H1 (cell line): ENCODE results near the gene LPO. TPM values are rescaled to one million over a fixed set of nuclear protein-coding genes. Genes with fewer than 3 reads are reported as not detected.

Source experiments
- CTCF ChIA-PET: fragments of 300-600 bp; sonication (Branson Sonifier 250); formaldehyde crosslinking; loops from one replicate; lab custom pipeline; 2021; ENCODE audit not compliant: partially characterized antibody; lab: Charles Lee
- POLR2A ChIA-PET: fragments of 300-600 bp; sonication (Branson Sonifier 250); formaldehyde crosslinking; loops from one replicate; lab custom pipeline; 2021; ENCODE audit warnings: inconsistent platforms; ENCODE audit not compliant: partially characterized antibody; lab: Charles Lee
- DNase-seq, 2 experiments: peaks; one replicate each; pipeline versions ENCODE4 v3.0.0 to v3.0.0-alpha.2; 2010 to 2022; ENCODE audit warnings: low spot score in 2 of 2, low read depth in 1 of 2, mixed read lengths in 1 of 2
- FAIRE-seq: peaks from 2 replicates; lab custom pipeline; 2011; peaks lifted over from hg19 to GRCh38; lab: Jason Lieb, UNC
- H2AFZ ChIP-seq: 2 replicates; pipeline ENCODE4 v1.8.1; 2012; ENCODE audit warnings: low read length, inconsistent platforms
- H2AK5ac ChIP-seq: 2 replicates; pipeline ENCODE4 v1.6.1; 2013; ENCODE audit warnings: low read depth, low read length
- H2BK120ac ChIP-seq: replicated peaks from 2 replicates; pipeline ENCODE3; 2013; ENCODE audit warnings: low read depth, low read length, inconsistent platforms
- H2BK12ac ChIP-seq: 2 replicates; pipeline ENCODE4 v1.6.1; 2013; ENCODE audit warnings: low read depth, low read length
- H2BK15ac ChIP-seq: 2 replicates; pipeline ENCODE4 v1.6.1; 2013; ENCODE audit warnings: low read length
- H2BK20ac ChIP-seq: 2 replicates; pipeline ENCODE4 v1.6.1; 2013; ENCODE audit warnings: low read length
- H2BK5ac ChIP-seq: 2 replicates; pipeline ENCODE4 v1.6.1; 2013; ENCODE audit warnings: low read depth, low read length
- H3K14ac ChIP-seq: 2 replicates; pipeline ENCODE4 v1.6.1; 2013; ENCODE audit warnings: inconsistent platforms; ENCODE audit not compliant: insufficient read length
- H3K18ac ChIP-seq: 2 replicates; pipeline ENCODE4 v1.6.1; 2013; ENCODE audit warnings: low read length; ENCODE audit errors: extremely low read depth
- H3K23ac ChIP-seq: 2 replicates; pipeline ENCODE4 v1.6.1; 2013; ENCODE audit warnings: inconsistent platforms; ENCODE audit not compliant: insufficient read length
- H3K23me2 ChIP-seq: 2 replicates; pipeline ENCODE4 v1.6.1; 2013; ENCODE audit warnings: low read depth, low read length
- H3K27ac ChIP-seq: 2 replicates; pipeline ENCODE4 v1.6.1; 2011; ENCODE audit warnings: low read depth, low read length, inconsistent platforms
- H3K27me3 ChIP-seq, 4 experiments: replicated peaks in 1 of 4; 1 replicate in 1 of 4; 2 replicates in 3 of 4; pipeline versions ENCODE4 v1.6.1 to v1.8.1; 2011 to 2013; ENCODE audit warnings: low read length in 3 of 4, mild to moderate bottlenecking in 3 of 4, inconsistent platforms in 2 of 4, mixed read lengths in 2 of 4, moderate library complexity in 1 of 4; ENCODE audit not compliant: control insufficient read depth in 3 of 4, insufficient read depth in 3 of 4; ENCODE audit errors: extremely low read depth in 1 of 4
- H3K36me3 ChIP-seq, 4 experiments: 2 replicates each; pipeline versions ENCODE4 v1.6.1 to v1.8.1; 2011 to 2013; ENCODE audit warnings: mild to moderate bottlenecking in 4 of 4, low read length in 3 of 4, moderate library complexity in 2 of 4, control low read depth in 1 of 4, inconsistent platforms in 1 of 4; ENCODE audit not compliant: insufficient read depth in 4 of 4, control insufficient read depth in 2 of 4
- H3K4ac ChIP-seq: replicated peaks from 2 replicates; pipeline ENCODE3; 2013; ENCODE audit warnings: low read length, low read depth, mixed read lengths, inconsistent platforms; ENCODE audit not compliant: insufficient read length
- H3K4me1 ChIP-seq, 4 experiments: replicated peaks in 1 of 4; 1 replicate in 1 of 4; 2 replicates in 3 of 4; pipeline versions ENCODE4 v1.6.1 to v1.8.1; 2011 to 2013; ENCODE audit warnings: low read length in 3 of 4, inconsistent platforms in 2 of 4, mixed read lengths in 1 of 4; ENCODE audit not compliant: insufficient read depth in 4 of 4, control insufficient read depth in 3 of 4
- H3K4me2 ChIP-seq, 2 experiments: 2 replicates each; pipeline versions ENCODE4 v1.6.1 to v1.8.1; 2011 to 2013; ENCODE audit warnings: low read depth in 2 of 2, low read length in 2 of 2, control low read depth in 1 of 2, inconsistent platforms in 1 of 2, mild to moderate bottlenecking in 1 of 2; ENCODE audit not compliant: insufficient read depth in 1 of 2
- H3K4me3 ChIP-seq, 4 experiments: fragments of 200-600, 300-600 bp in 1 of 4; sonication (generic), shearing (Covaris generic), sonication (Bioruptor Twin) in 1 of 4; 2 replicates each; pipeline versions ENCODE4 v1.5.1 to v1.8.1; 2011 to 2016; ENCODE audit warnings: low read length in 4 of 4, low read depth in 3 of 4, control low read depth in 2 of 4, inconsistent platforms in 2 of 4, mild to moderate bottlenecking in 2 of 4, mixed read lengths in 1 of 4, moderate library complexity in 1 of 4; ENCODE audit not compliant: insufficient read depth in 2 of 4; ENCODE audit errors: extremely low read depth in 1 of 4
- H3K56ac ChIP-seq: replicated peaks from 2 replicates; pipeline ENCODE3; 2013; ENCODE audit warnings: low read depth, mild to moderate bottlenecking, mixed read lengths, low read length, inconsistent platforms; ENCODE audit not compliant: insufficient read length
- H3K79me1 ChIP-seq: 2 replicates; pipeline ENCODE4 v1.6.1; 2013; ENCODE audit warnings: low read depth, low read length, control low read depth
- H3K79me2 ChIP-seq, 2 experiments: 2 replicates each; pipeline versions ENCODE4 v1.6.1 to v1.8.1; 2012 to 2013; ENCODE audit warnings: low read length in 2 of 2, mild to moderate bottlenecking in 2 of 2, inconsistent platforms in 1 of 2; ENCODE audit not compliant: insufficient read depth in 2 of 2, control insufficient read depth in 1 of 2
- H3K9ac ChIP-seq, 4 experiments: replicated peaks in 1 of 4; 1 replicate in 1 of 4; 2 replicates in 3 of 4; pipeline versions ENCODE4 v1.6.1 to v1.8.1; 2011 to 2013; ENCODE audit warnings: low read depth in 3 of 4, low read length in 3 of 4, control low read depth in 2 of 4, mild to moderate bottlenecking in 2 of 4, moderate library complexity in 2 of 4, inconsistent platforms in 1 of 4; ENCODE audit errors: extremely low read depth in 1 of 4
- H3K9me3 ChIP-seq, 2 experiments: 2 replicates each; pipeline versions ENCODE4 v1.6.1 to v1.8.1; 2012 to 2013; ENCODE audit warnings: mild to moderate bottlenecking in 2 of 2, moderate library complexity in 2 of 2, control low read depth in 1 of 2, inconsistent platforms in 1 of 2, low read depth in 1 of 2, low read length in 1 of 2, mixed read lengths in 1 of 2; ENCODE audit not compliant: insufficient read depth in 2 of 2
- H4K20me1 ChIP-seq, 2 experiments: replicated peaks in 1 of 2; 2 replicates each; pipeline versions ENCODE3 to v1.8.1; 2011 to 2013; ENCODE audit warnings: inconsistent platforms in 2 of 2, low read length in 2 of 2, mild to moderate bottlenecking in 1 of 2; ENCODE audit not compliant: insufficient read depth in 2 of 2, control insufficient read depth in 1 of 2
- H4K5ac ChIP-seq: 2 replicates; pipeline ENCODE4 v1.6.1; 2013; ENCODE audit warnings: low read length, low read depth, mixed read lengths, inconsistent platforms; ENCODE audit not compliant: insufficient read length
- H4K8ac ChIP-seq: 2 replicates; pipeline ENCODE4 v1.8.0; 2013; ENCODE audit warnings: mild to moderate bottlenecking, moderate library complexity, low read length, inconsistent platforms; ENCODE audit not compliant: insufficient read depth; ENCODE audit errors: extremely low read depth
- H4K91ac ChIP-seq: replicated peaks from 2 replicates; pipeline ENCODE3; 2013; ENCODE audit warnings: low read length, mixed read lengths, inconsistent platforms; ENCODE audit not compliant: insufficient read length
- CBX8 ChIP-seq: fragments of 300-800, 300-1000 bp; sonication (generic); IDR thresholded peaks from 2 replicates; pipeline ENCODE4 v1.7.1; 2016; ENCODE audit warnings: low read depth, low read length, borderline replicate concordance
- FOSL1 ChIP-seq: IDR thresholded peaks from 2 replicates; pipeline ENCODE4 v1.6.1; 2011; ENCODE audit warnings: mild to moderate bottlenecking, low read depth, low read length, moderate library complexity; ENCODE audit not compliant: insufficient read depth
- HDAC6 ChIP-seq: IDR thresholded peaks from one replicate; pipeline ENCODE4 v1.7.1; 2012; ENCODE audit warnings: low read depth, mild to moderate bottlenecking, inconsistent platforms, low read length, moderate library complexity
- KDM4A ChIP-seq: IDR thresholded peaks from one replicate; pipeline ENCODE4 v1.7.1; 2012; ENCODE audit warnings: low read depth, mild to moderate bottlenecking, moderate library complexity, low read length, inconsistent platforms; ENCODE audit not compliant: severe bottlenecking
- PHF8 ChIP-seq: fragments of 200-600 bp; sonication (generic); conservative IDR thresholded peaks from 2 replicates; pipeline ENCODE4 v1.7.1; 2012; ENCODE audit warnings: low read depth, mild to moderate bottlenecking, inconsistent platforms, low read length, moderate library complexity
- RBBP5 ChIP-seq: IDR thresholded peaks from 2 replicates; pipeline ENCODE4 v1.7.1; 2012; ENCODE audit warnings: low read depth, mild to moderate bottlenecking, inconsistent platforms, low read length, moderate library complexity, borderline replicate concordance
- RFX5 ChIP-seq: IDR thresholded peaks from 2 replicates; pipeline ENCODE4 v1.6.1; 2011; ENCODE audit warnings: low read depth, low read length, improper control_type of control experiment, borderline replicate concordance
- RNF2 ChIP-seq: fragments of 200-900, 300-1000 bp; sonication (generic); IDR thresholded peaks from 2 replicates; pipeline ENCODE4 v1.7.1; 2016; ENCODE audit warnings: borderline replicate concordance, low read depth, mild to moderate bottlenecking, antibody characterized with exemption, low read length; ENCODE audit not compliant: poor library complexity, severe bottlenecking; ENCODE audit errors: missing control alignments
- RXRA ChIP-seq: IDR thresholded peaks from 2 replicates; pipeline ENCODE4 v1.6.1; 2011; ENCODE audit warnings: low read depth, mild to moderate bottlenecking, low read length, moderate library complexity; ENCODE audit not compliant: insufficient read depth
- SIRT6 ChIP-seq: IDR thresholded peaks from one replicate; pipeline ENCODE4 v1.7.1; 2012; ENCODE audit warnings: low read length, inconsistent platforms
- SUZ12 ChIP-seq: fragments of 200-600 bp; sonication (generic); IDR thresholded peaks from 2 replicates; pipeline ENCODE4 v1.6.1; 2012; ENCODE audit warnings: mild to moderate bottlenecking, inconsistent platforms, low read length, moderate library complexity, mixed read lengths
- TEAD4 ChIP-seq: IDR thresholded peaks from 2 replicates; pipeline ENCODE4 v1.6.1; 2012; ENCODE audit warnings: low read depth, low read length, inconsistent platforms, mixed read lengths
- whole genome bisulfite sequencing, 2 experiments: shearing (Covaris generic) in 1 of 2; methylation state at CpG; one replicate each; pipeline versions ENCODE4 v1.1.6 to v1.1.7; 2013 to 2015; ENCODE audit warnings: low lambda C conversion rate in 2 of 2, mixed read lengths in 2 of 2, inconsistent platforms in 1 of 2, low coverage in 1 of 2, missing lambda C conversion rate in 1 of 2; ENCODE audit not compliant: insufficient replicate concordance in 2 of 2, insufficient coverage in 1 of 2, insufficient read length in 1 of 2; ENCODE audit errors: extremely low coverage in 1 of 2, missing lambda C conversion rate in 1 of 2; 5-methylcytosine and 5-hydroxymethylcytosine counted together
- polyA plus RNA-seq, 7 experiments: library from polyadenylated mRNA; depleted of rRNA in 3 of 7; stranded (reverse) in 5 of 7; unstranded in 2 of 7; fragments of >200 nt in 5 of 7; fragments of 200-250 nt in 2 of 7; gene quantifications; 1 replicate in 5 of 7; 2 replicates in 1 of 7; 4 replicates in 1 of 7; pipeline versions ENCODE4 v1.2.1 to v1.2.3, GENCODE V29; 2011 to 2013; ENCODE audit warnings: missing spikeins in 2 of 7, mixed read lengths in 2 of 7
- total RNA-seq: library from RNA; stranded (reverse); fragmentation: NEBNext Ultra II Directional; extraction: Animal tissue kit (Norgen Biotek cat#: 25700); gene quantifications from 2 replicates; pipeline ENCODE4 v1.2.1, GENCODE V29; 2021
- TF ChIP-seq, protein P1 (sequence below): IDR thresholded peaks from 2 replicates; pipeline ENCODE4 v1.6.1; 2012; ENCODE audit warnings: inconsistent platforms

LPO gene
- total and polyA plus RNA-seq, 2 of the 8 experiments (the other 6 are each of a cell fraction or from before 2014, with no cell fraction given), result 0.38 to 0.52 TPM

DNA sequence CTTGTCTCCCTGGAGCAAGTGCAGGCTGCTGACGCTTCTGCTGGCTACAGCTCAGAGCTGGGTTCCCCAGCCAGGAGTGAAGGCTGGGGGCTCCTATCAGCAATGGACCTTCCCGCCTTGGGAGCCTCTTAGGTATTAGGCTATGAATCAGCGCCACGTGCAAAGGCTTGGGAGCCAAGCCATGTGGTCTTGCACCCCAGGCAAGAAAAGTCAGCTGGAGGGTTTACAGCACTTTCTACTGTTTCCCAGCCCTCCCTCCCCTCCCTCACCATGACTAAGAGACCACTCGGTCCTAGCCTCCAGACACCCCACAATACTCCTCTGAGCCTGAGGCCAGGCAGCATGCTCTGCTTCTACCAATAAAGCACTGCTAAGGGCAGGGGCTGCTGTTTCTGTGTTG lies 33.6 kb upstream of the LPO start:
- no peaks in the 10 kb centered on the region for H3K79me2 ChIP-seq
- no peak overlapping the region for H2BK120ac ChIP-seq
- no peak overlapping the region for H3K4me2 ChIP-seq
- no peaks in the 10 kb centered on the region for H3K23me2 ChIP-seq
- CTCF ChIA-PET, result interaction anchor here (0.7 to 0.9 kb wide), 2 partner anchors 11 to 37 kb away, joined by 3 read pairs; no protein-coding TSS in a partner anchor
- no peak overlapping the region for H4K8ac ChIP-seq
- no peak overlapping the region for H2AFZ ChIP-seq
- H3K27me3 ChIP-seq, result no peaks in the 10 kb centered on the region
- H3K9ac ChIP-seq, result no peak overlapping the region
- DNase-seq (no peak), FAIRE-seq (no peak)
- H2BK12ac ChIP-seq, result no peak overlapping the region
- 92% methylated on average over 4 of the region's 5 CpGs; no CpG with 5 or more reads in 1 of the 2 experiments for WGBS, 2 experiments
- H3K36me3 ChIP-seq, result peaks cover 0 to 5% (median 2%) of the 10 kb centered on the region in 4 experiments; a peak in 4 of 8 replicates
- H2BK5ac ChIP-seq, result no peak overlapping the region
- no peak overlapping the region for H2BK20ac ChIP-seq
- no peak overlapping the region for H3K18ac ChIP-seq
- H3K23ac ChIP-seq, result no peak overlapping the region
- no peak overlapping the region for H3K14ac ChIP-seq
- H3K27ac ChIP-seq, result no peak overlapping the region
- H2BK15ac ChIP-seq, result no peak overlapping the region
- no peaks in the 10 kb centered on the region for H3K9me3 ChIP-seq
- no peak overlapping the region for H4K91ac ChIP-seq
- POLR2A ChIA-PET, result no interaction called here
- H3K79me1 ChIP-seq, result no peaks in the 10 kb centered on the region
- H3K4me3 ChIP-seq, result no peak overlapping the region
- H3K56ac ChIP-seq, result no peak overlapping the region
- H3K4me1 ChIP-seq, result no peaks in the 10 kb centered on the region
- no peak overlapping the region for H3K4ac ChIP-seq
- H4K5ac ChIP-seq, result no peak overlapping the region
- no peaks in the 10 kb centered on the region for H4K20me1 ChIP-seq
- H2AK5ac ChIP-seq, result no peak overlapping the region
- TF ChIP-seq PHF8 (no peak), CBX8 (no peak), RBBP5 (no peak), RNF2 (no peak), HDAC6 (no peak), KDM4A (no peak), TEAD4 (no peak), RFX5 (no peak), FOSL1 (no peak), SUZ12 (no peak), RXRA (no peak), SIRT6 (no peak)
- TF ChIP-seq, protein P1, sequence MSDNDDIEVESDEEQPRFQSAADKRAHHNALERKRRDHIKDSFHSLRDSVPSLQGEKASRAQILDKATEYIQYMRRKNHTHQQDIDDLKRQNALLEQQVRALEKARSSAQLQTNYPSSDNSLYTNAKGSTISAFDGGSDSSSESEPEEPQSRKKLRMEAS, result no peak
